Body of pancreas (tissue), 4 donors: ENCODE measurements around the gene CCL25. TPM values are rescaled to one million over a fixed set of nuclear protein-coding genes. Genes with fewer than 3 reads are reported as not detected.
"Not testable (repeated sequence)": the region's sequence is repeated elsewhere in the genome, so short reads cannot be mapped to it uniquely, and the experiment has no call there.

Source experiments
- ATAC-seq: fragments of 150-250 bp; one replicate; pipeline ENCODE4 v1.9.1; 2016
- DNase-seq, 4 donors: peaks; one replicate each; pipeline ENCODE4 v3.0.0-alpha.2; 2019
- H3K27ac ChIP-seq, 4 donors: fragments of 200-600 bp; sonication (generic); 1 replicate in 3 of 4; 2 replicates in 1 of 4; pipeline versions ENCODE4 v1.5.1 to v1.6.1; 2016 to 2019; ENCODE audit warnings: mild to moderate bottlenecking in 1 of 4, mixed read lengths in 1 of 4, moderate library complexity in 1 of 4
- H3K27me3 ChIP-seq, 2 donors: fragments of 200-600 bp; sonication (generic); one replicate each; pipeline ENCODE4 v1.6.0; 2016; ENCODE audit warnings: mild to moderate bottlenecking in 1 of 2
- H3K36me3 ChIP-seq, 2 donors: fragments of 200-600 bp; sonication (generic); replicated peaks in 1 of 2; 2 replicates each; pipeline ENCODE4 v1.5.1; 2016; ENCODE audit warnings: low read depth in 2 of 2; ENCODE audit not compliant: insufficient read depth in 1 of 2
- H3K4me1 ChIP-seq: fragments of 200-600 bp; sonication (generic); one replicate; pipeline ENCODE4 v1.6.0; 2016
- H3K4me3 ChIP-seq, 2 donors: fragments of 200-600 bp; sonication (generic); 1 replicate in 1 of 2; 2 replicates in 1 of 2; pipeline ENCODE4 v1.5.1; 2016 to 2019
- H3K9me3 ChIP-seq, 3 donors: fragments of 200-600 bp; sonication (generic); 1 replicate in 2 of 3; 2 replicates in 1 of 3; pipeline ENCODE4 v1.5.1; 2016
- CTCF ChIP-seq, 7 experiments: fragments of 450-650 bp in 4 of 7; fragments of 200-600 bp in 3 of 7; sonication (generic) in 3 of 7; IDR thresholded peaks; one replicate each; pipeline ENCODE4 v1.5.1; 2016 to 2019; ENCODE audit warnings: antibody characterized with exemption in 7 of 7
- POLR2A ChIP-seq, 3 donors: fragments of 450-650 bp; IDR thresholded peaks; one replicate each; pipeline ENCODE4 v1.6.1; 2016; ENCODE audit warnings: antibody characterized with exemption in 3 of 3, mild to moderate bottlenecking in 2 of 3
- WGBS, 2 donors: methylation state at CpG; one replicate each; pipeline ENCODE4 v1.1.5; 2017; 5-methylcytosine and 5-hydroxymethylcytosine counted together
- intact Hi-C: fragments of 100-400 bp; cut with DNase I; formaldehyde crosslinking; loops from one replicate; pipeline ENCODE4 v1.15.1; 2023
- total RNA-seq, 2 donors: library from RNA; depleted of rRNA; stranded (reverse); fragments of >200 nt; gene quantifications; one replicate each; pipeline ENCODE4 v1.1.0, GENCODE V29; 2016

CCL25 gene
- total RNA-seq, 2 donors from 2014 or later = not detected

GRCh38 chr19:8101311-8101710, 48.8 kb downstream of the CCL25 start:
- TF ChIP-seq CTCF (IDR thresholded peaks at IDR 0.05) (no peak), POLR2A (IDR thresholded peaks at IDR 0.05) (no peak)
- H3K36me3 ChIP-seq = no peaks in the 10 kb centered on the region
- ATAC-seq = no peak
- H3K4me3 ChIP-seq = no peak overlapping the region
- H3K27ac ChIP-seq = no peak overlapping the region
- no peak for DNase-seq
- no peaks in the 10 kb centered on the region for H3K27me3 ChIP-seq
- H3K4me1 ChIP-seq = no peaks in the 10 kb centered on the region
- intact Hi-C loops = no loop called here
- 84 to 91% methylated on average over 4 of the region's 4 CpGs for WGBS, 2 donors
- H3K9me3 ChIP-seq = peaks cover 0 to 8% (median 0%) of the 10 kb centered on the region in 3 donors

GRCh38 chr19:8101910-8102309, 49.4 kb downstream of the CCL25 start:
- H3K27me3 ChIP-seq, H3K36me3 ChIP-seq, H3K4me1 ChIP-seq, DNase-seq, H3K9me3 ChIP-seq, intact Hi-C loops, H3K4me3 ChIP-seq, ATAC-seq, H3K27ac ChIP-seq: not testable (repeated sequence)
- 80 to 82% methylated on average over 11 to 12 of the region's 12 CpGs for WGBS, 2 donors

- 60 to 78% methylated on average over 2 of the region's 2 CpGs for WGBS, 2 donors
- Histone ChIP-seq H3K27ac (no peak overlapping the region), H3K4me3 (no peak overlapping the region), H3K9me3 (no peaks in the 10 kb centered on the region), H3K27me3 (no peaks in the 10 kb centered on the region), H3K4me1 (no peaks in the 10 kb centered on the region), H3K36me3 (no peaks in the 10 kb centered on the region)
- no peak for TF ChIP-seq CTCF (IDR thresholded peaks at IDR 0.05)
- no peak for TF ChIP-seq POLR2A (IDR thresholded peaks at IDR 0.05)
- no peak for ATAC-seq
- intact Hi-C loops = no loop called here
- no peak for DNase-seq
These were observed 52.9 kb downstream of the CCL25 start for GRCh38 chr19:8105471-8105870.

- intact Hi-C loops = no loop called here
- TF ChIP-seq CTCF (IDR thresholded peaks at IDR 0.05) (no peak), POLR2A (IDR thresholded peaks at IDR 0.05) (no peak)
- DNase-seq (no peak), ATAC-seq (no peak)
- H3K36me3 ChIP-seq = no peaks in the 10 kb centered on the region
- no peaks in the 10 kb centered on the region for H3K4me1 ChIP-seq
- H3K4me3 ChIP-seq = no peak overlapping the region
- 38 to 47% methylated on average over 2 of the region's 2 CpGs for WGBS, 2 donors
- no peaks in the 10 kb centered on the region for H3K9me3 ChIP-seq
- no peak overlapping the region for H3K27ac ChIP-seq
- no peaks in the 10 kb centered on the region for H3K27me3 ChIP-seq
These were observed 54.8 kb downstream of the CCL25 start for GRCh38 chr19:8107301-8107903.

GRCh38 chr19:8108560-8109445, 56.2 kb downstream of the CCL25 start:
- H3K27me3 ChIP-seq = no peaks in the 10 kb centered on the region
- WGBS, 2 donors = 74 to 77% methylated on average over 7 to 19 of the region's 19 CpGs
- TF ChIP-seq POLR2A (IDR thresholded peaks at IDR 0.05) (no peak), CTCF (IDR thresholded peaks at IDR 0.05) (no peak)
- no peaks in the 10 kb centered on the region for H3K4me1 ChIP-seq
- no peaks in the 10 kb centered on the region for H3K36me3 ChIP-seq
- ATAC-seq (no peak), DNase-seq (no peak)
- intact Hi-C loops = no loop called here
- H3K9me3 ChIP-seq = no peaks in the 10 kb centered on the region
- no peak overlapping the region for H3K4me3 ChIP-seq
- no peak overlapping the region for H3K27ac ChIP-seq
